Spleen (tissue), 7 donors: ENCODE data around the gene EPHA4.

Experiments used
- POLR2A ChIP-seq, 3 donors: fragments of 450-650 bp; IDR thresholded peaks; one replicate each; pipeline ENCODE4 v1.5.1; 2017; ENCODE audit warnings: antibody characterized with exemption in 3 of 3, mild to moderate bottlenecking in 1 of 3
- POLR2AphosphoS5 ChIP-seq, 3 donors: sonication (generic); formaldehyde crosslinking; IDR thresholded peaks; one replicate each; pipeline ENCODE4 v1.5.1; 2017; ENCODE audit warnings: antibody characterized with exemption in 3 of 3
- TF ChIP-seq, protein P1 (sequence below), 11 experiments: fragments of 200-600 bp in 7 of 11; fragments of 450-650 bp in 4 of 11; sonication (generic) in 4 of 11; IDR thresholded peaks in 8 of 11; conservative IDR thresholded peaks in 3 of 11; 1 replicate in 7 of 11; 2 replicates in 4 of 11; pipeline versions ENCODE4 v1.4.0 to v1.8.0; 2016 to 2021; ENCODE audit warnings: antibody characterized with exemption in 11 of 11, inconsistent platforms in 4 of 11, mild to moderate bottlenecking in 1 of 11
- donor health status: DM: no; HTN: no; CAD: no; lungs with moderate emphysema.
- donor health status: DM: no; HTN: no; CAD: no.
- donor health status: DM: no; HTN: no; CAD: no.

DNA sequence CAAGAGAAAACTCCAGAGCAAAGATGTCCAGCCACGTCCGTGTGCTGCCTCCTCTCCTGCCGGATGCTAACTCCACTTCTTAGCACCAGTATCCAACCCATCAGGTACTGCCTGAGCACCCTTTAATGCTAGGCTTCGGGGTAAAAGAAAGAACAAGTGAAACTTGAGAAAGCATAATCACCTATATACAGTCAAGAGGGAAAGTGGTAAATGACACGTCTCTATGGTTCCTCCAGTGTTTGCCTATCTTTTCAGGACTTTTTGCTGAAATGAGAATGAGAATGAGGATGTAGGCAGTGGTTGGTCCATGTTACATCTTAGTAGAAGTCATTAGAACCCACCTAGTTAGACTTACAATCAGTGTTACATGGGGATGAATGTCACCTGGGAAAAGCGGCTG lies 47.9 kb downstream of the EPHA4 start:
- TF ChIP-seq, protein P1, sequence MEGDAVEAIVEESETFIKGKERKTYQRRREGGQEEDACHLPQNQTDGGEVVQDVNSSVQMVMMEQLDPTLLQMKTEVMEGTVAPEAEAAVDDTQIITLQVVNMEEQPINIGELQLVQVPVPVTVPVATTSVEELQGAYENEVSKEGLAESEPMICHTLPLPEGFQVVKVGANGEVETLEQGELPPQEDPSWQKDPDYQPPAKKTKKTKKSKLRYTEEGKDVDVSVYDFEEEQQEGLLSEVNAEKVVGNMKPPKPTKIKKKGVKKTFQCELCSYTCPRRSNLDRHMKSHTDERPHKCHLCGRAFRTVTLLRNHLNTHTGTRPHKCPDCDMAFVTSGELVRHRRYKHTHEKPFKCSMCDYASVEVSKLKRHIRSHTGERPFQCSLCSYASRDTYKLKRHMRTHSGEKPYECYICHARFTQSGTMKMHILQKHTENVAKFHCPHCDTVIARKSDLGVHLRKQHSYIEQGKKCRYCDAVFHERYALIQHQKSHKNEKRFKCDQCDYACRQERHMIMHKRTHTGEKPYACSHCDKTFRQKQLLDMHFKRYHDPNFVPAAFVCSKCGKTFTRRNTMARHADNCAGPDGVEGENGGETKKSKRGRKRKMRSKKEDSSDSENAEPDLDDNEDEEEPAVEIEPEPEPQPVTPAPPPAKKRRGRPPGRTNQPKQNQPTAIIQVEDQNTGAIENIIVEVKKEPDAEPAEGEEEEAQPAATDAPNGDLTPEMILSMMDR (IDR thresholded peaks at IDR 0.05 in 8 of 11, conservative IDR thresholded peaks at IDR 0.05 in 3 of 11): no peak
- no peak for TF ChIP-seq POLR2AphosphoS5 (IDR thresholded peaks at IDR 0.05)
- TF ChIP-seq POLR2A (IDR thresholded peaks at IDR 0.05): no peak
